Measurements from ENCODE around the gene MLLT1. TPM values are rescaled to one million over a fixed set of nuclear protein-coding genes. Genes with fewer than 3 reads are reported as not detected.

The MLLT1 gene
- total and polyA plus RNA-seq, 12 donors, result 21.4 to 48.3 (median 31.7) TPM

- DNase-seq (no peak), ATAC-seq (no peak)
- H3K4me3 ChIP-seq, result no peak overlapping the region
- no peaks in the 10 kb centered on the region for H3K9me3 ChIP-seq
- peaks cover 0 to 34% (median 5%) of the 10 kb centered on the region in 9 donors for H3K36me3 ChIP-seq
- no peak for TF ChIP-seq CTCF (IDR thresholded peaks at IDR 0.05)
- H3K27ac ChIP-seq, result no peak overlapping the region
- intact Hi-C loops (cut with DNase I), result no loop called here
- H3K27me3 ChIP-seq, result no peaks in the 10 kb centered on the region
- WGBS, 2 donors, result 75 to 81% methylated on average over 4 of the region's 4 CpGs
- H3K4me1 ChIP-seq, result no peaks in the 10 kb centered on the region
Measured at GRCh38 chr19:6209233-6209632, 70.5 kb downstream of the MLLT1 start.

- Histone ChIP-seq H3K9me3 (no peaks in the 10 kb centered on the region), H3K4me1 (peaks cover 0 to 2% (median 0%) of the 10 kb centered on the region in 9 donors), H3K27ac (no peak overlapping the region), H3K36me3 (no peaks in the 10 kb centered on the region), H3K4me3 (no peak overlapping the region), H3K27me3 (no peaks in the 10 kb centered on the region)
- intact Hi-C loops (cut with DNase I), result no loop called here
- WGBS, 2 donors, result 88 to 89% methylated on average over 19 of the region's 19 CpGs
- DNase-seq, result no peak
- TF ChIP-seq CTCF (IDR thresholded peaks at IDR 0.05), result no peak
- ATAC-seq, result no peak
Measured at GRCh38 chr19:6204866-6205723, 74.7 kb downstream of the MLLT1 start.

GRCh38 chr19:6204212-6204611, 75.6 kb downstream of the MLLT1 start:
- no peak for TF ChIP-seq CTCF (IDR thresholded peaks at IDR 0.05)
- H3K9me3 ChIP-seq, result no peaks in the 10 kb centered on the region
- no peaks in the 10 kb centered on the region for H3K27me3 ChIP-seq
- no peaks in the 10 kb centered on the region for H3K36me3 ChIP-seq
- ATAC-seq (no peak), DNase-seq (no peak)
- H3K4me1 ChIP-seq, result peaks cover 0 to 6% (median 0%) of the 10 kb centered on the region in 9 donors
- H3K27ac ChIP-seq, result no peak overlapping the region
- H3K4me3 ChIP-seq, result no peak overlapping the region
- intact Hi-C loops (cut with DNase I), result no loop called here
- WGBS, 2 donors, result 56 to 62% methylated on average over 6 of the region's 6 CpGs

GRCh38 chr19:6199240-6199994, 80.4 kb downstream of the MLLT1 start:
- peaks cover 4 to 20% (median 11%) of the 10 kb centered on the region in 9 donors for H3K4me1 ChIP-seq
- peak in 8 of 9 donors; percentile 13 to 55 (median 44) for TF ChIP-seq CTCF (IDR thresholded peaks at IDR 0.05)
- H3K36me3 ChIP-seq, result no peaks in the 10 kb centered on the region
- peak overlapping the region in 9 of 10 donors; percentile 29 to 87 (median 75) for H3K27ac ChIP-seq
- H3K27me3 ChIP-seq, result no peaks in the 10 kb centered on the region
- H3K4me3 ChIP-seq, result peak overlapping the region; percentile 40 to 99 (median 66)
- intact Hi-C loops (cut with DNase I), result no loop called here
- DNase-seq, result peak; percentile 98 to 100
- 1% methylated on average over 64 to 68 of the region's 68 CpGs for WGBS, 2 donors
- H3K9me3 ChIP-seq, result peaks cover 0 to 4% (median 0%) of the 10 kb centered on the region in 11 donors
- ATAC-seq, result peak; percentile 97 to 99 (median 98)
